Activated naive CD4-positive, alpha-beta T cell treated with anti-CD3 and anti-CD28 coated beads, Interleukin-2, amount 50 U/mL, for 24 hours (primary cell): Measurements from ENCODE around the gene GNE.

Source experiments
- H3K27ac Mint-ChIP-seq: one replicate; pipeline ENCODE4 v1.8.0; 2021; ENCODE audit warnings: mild to moderate bottlenecking, mixed read lengths
- H3K27me3 Mint-ChIP-seq: one replicate; pipeline ENCODE4 v1.8.0; 2021; ENCODE audit warnings: mixed read lengths
- H3K36me3 Mint-ChIP-seq: one replicate; pipeline ENCODE4 v1.8.0; 2021; ENCODE audit warnings: mixed read lengths
- H3K4me1 Mint-ChIP-seq: one replicate; pipeline ENCODE4 v1.8.0; 2021; ENCODE audit warnings: mixed read lengths
- H3K4me3 Mint-ChIP-seq: one replicate; pipeline ENCODE4 v1.8.0; 2021; ENCODE audit warnings: mild to moderate bottlenecking, mixed read lengths
- H3K9me3 Mint-ChIP-seq: one replicate; pipeline ENCODE4 v1.8.0; 2021; ENCODE audit warnings: mixed read lengths

GNE gene

DNA sequence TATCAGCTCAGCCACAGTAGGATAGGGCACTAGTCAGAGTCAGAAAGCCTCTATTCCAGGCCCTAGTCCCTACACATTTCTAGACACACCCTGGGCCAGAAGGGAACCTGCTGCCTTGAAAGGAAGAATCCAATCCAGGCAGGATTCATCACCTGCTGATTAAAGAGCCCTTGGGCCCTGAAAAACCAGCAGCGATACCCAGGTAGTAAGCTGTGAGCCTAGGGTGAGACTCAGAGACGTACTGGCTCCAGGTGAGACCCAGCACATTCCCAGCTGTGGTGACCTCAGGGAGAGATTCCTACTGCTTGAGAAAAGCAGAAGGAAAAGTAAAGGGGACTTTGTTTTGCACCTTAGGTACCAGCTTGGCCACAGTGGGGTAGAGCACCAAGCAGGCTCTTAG lies 84.4 kb downstream of the GNE start:
- H3K4me3 Mint-ChIP-seq, result no peak overlapping the region

DNA sequence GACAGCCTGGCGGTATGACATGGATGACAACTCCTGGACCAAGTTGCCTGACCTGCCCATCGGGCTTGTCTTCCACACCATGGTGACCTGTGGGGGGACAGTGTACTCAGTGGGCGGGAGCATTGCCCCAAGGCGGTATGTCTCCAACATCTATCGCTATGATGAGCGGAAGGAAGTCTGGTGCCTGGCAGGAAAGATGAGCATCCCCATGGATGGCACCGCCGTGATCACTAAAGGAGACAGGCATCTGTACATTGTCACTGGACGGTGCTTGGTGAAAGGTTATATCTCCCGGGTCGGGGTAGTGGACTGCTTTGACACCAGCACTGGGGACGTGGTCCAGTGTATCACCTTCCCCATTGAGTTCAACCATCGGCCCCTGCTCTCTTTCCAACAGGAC lies 87.7 kb downstream of the GNE start:
- no peak overlapping the region for H3K27ac Mint-ChIP-seq
- H3K4me3 Mint-ChIP-seq, result no peak overlapping the region
- H3K4me1 Mint-ChIP-seq, result peaks cover 4% of the 10 kb centered on the region
- H3K9me3 Mint-ChIP-seq, result no peaks in the 10 kb centered on the region
- no peaks in the 10 kb centered on the region for H3K27me3 Mint-ChIP-seq
- H3K36me3 Mint-ChIP-seq, result no peaks in the 10 kb centered on the region

More for the DNA sequence above, 84.4 kb downstream of the GNE start:
- Mint-ChIP-seq H3K27me3 (no peaks in the 10 kb centered on the region), H3K36me3 (no peaks in the 10 kb centered on the region), H3K9me3 (no peaks in the 10 kb centered on the region), H3K27ac (no peak overlapping the region), H3K4me1 (no peaks in the 10 kb centered on the region)

DNA sequence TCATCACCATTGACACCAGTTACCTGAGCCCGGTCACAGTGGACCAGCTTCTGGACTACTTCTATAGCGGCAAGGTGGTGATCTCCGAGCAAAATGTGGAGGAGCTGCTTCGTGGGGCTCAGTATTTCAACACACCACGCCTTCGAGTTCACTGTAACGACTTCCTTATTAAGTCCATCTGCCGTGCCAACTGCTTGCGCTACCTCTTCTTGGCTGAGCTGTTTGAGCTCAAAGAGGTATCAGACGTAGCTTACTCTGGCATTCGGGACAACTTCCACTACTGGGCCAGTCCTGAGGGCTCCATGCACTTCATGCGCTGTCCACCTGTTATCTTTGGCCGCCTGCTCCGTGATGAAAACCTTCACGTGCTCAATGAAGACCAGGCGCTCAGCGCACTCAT lies 88.5 kb downstream of the GNE start:
- Mint-ChIP-seq H3K27ac (no peak overlapping the region), H3K27me3 (no peaks in the 10 kb centered on the region), H3K9me3 (no peaks in the 10 kb centered on the region), H3K4me3 (no peak overlapping the region), H3K4me1 (peaks cover 4% of the 10 kb centered on the region), H3K36me3 (no peaks in the 10 kb centered on the region)

DNA sequence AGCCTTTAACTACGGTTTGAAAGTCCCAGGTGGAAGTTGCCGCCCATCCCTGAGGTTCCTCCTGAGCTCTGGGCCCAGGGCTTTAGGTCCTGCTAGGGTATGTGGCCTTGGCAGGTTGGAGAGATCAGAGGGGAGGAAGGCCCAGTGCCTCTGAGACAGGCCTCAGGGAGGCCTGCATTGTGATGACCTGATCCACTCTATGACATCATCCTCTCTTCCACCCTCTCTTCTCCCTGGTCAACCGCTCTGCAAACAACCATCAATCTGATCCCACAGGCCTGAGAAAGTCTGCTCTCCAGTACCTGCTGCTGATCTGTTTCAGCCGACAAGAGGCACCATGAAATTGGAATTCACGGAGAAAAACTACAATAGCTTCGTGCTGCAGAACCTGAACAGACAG lies 89.1 kb downstream of the GNE start, which contains the start of gene CCIN:
TSS of gene CCIN (plus strand) at position 223 of the 400 bp plus-strand sequence. CDS start at position 338, 115 bp downstream.
- Mint-ChIP-seq H3K4me1 (peaks cover 4% of the 10 kb centered on the region), H3K36me3 (no peaks in the 10 kb centered on the region), H3K4me3 (no peak within 1 kb of the TSS), H3K27ac (no peak within 1 kb of the TSS), H3K27me3 (no peaks in the 10 kb centered on the region), H3K9me3 (no peaks in the 10 kb centered on the region)

DNA sequence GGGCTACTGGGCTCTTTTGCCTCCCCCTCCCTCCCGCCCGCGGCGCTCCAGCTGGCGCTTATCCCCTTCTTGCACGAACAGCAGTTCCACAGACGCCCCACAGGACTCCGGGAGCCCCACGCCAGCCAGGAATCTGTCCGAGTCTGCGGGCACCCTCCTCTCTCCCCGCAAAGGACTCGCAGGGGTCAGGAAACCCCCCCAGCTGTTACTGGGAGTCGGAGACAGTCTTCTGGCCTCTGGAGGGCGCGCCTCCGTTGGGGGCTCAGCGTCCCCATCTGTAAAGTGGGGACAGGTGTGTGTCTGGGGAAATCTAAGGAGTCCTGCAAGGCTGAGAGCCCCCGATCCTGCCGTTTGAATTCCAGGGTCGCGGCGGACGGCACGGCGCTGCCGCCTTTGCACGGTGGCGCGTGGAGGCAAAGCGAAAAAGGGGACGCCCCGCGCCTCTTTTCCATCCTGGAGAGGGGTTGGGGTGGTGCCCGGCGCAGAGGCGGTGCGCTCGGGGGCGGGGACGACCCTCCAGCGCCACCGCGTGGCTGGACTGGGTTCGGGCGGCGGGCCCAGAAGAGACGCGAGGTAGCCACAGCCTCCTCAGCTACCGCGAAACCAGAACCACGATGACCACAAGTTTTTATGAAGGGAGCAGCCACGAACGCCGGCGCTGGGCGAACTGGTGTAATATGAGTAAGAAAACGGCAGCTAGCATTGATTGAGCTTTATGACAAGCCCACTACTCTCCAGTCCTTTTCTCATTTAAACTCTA lies 91.9 kb downstream of the GNE start:
- no peak overlapping the region for H3K27ac Mint-ChIP-seq
- H3K9me3 Mint-ChIP-seq, result no peaks in the 10 kb centered on the region
- peaks cover 4% of the 10 kb centered on the region for H3K4me1 Mint-ChIP-seq
- H3K4me3 Mint-ChIP-seq, result peak overlapping the region; percentile 58
- H3K27me3 Mint-ChIP-seq, result no peaks in the 10 kb centered on the region
- H3K36me3 Mint-ChIP-seq, result no peaks in the 10 kb centered on the region

DNA sequence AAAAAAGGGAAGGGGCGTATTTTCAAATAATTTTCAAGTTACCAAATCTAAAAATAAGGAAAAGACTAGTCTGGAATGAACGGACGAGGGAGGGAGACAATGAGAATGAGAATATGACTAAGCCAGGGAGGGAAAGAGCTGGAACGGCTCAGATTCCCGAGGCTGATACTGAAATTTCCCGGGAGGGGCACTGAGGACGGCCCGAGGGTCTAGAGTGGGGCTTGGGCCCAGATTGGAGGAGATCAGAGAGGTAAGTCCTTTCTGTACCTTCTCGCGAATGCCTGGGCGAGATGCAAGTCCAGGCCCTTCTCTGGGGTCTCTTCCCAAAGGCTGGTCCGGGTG lies 92.5 kb downstream of the GNE start:
- Mint-ChIP-seq H3K36me3 (no peaks in the 10 kb centered on the region), H3K27me3 (no peaks in the 10 kb centered on the region), H3K4me1 (peaks cover 4% of the 10 kb centered on the region), H3K27ac (no peak overlapping the region), H3K9me3 (no peaks in the 10 kb centered on the region), H3K4me3 (peak overlapping the region; percentile 19)

DNA sequence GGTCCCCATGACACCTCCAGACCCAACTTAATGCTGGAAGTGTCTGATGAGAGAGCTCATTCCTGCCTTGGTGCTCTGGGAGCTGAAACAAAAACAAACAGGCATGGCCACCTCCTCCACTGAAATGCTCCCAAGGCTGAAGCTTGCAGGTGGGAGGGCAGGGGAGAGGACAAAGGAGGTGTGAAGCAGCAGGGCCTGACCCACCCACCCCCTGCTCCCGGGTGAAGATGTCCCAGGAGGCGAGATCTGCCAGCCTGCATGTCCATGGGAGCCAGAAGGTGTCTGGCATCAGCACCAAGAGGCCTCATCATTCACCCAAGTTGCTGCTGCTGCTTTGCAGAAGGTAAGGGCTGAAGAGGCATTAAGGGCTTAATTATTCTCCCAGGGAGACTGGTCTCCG lies 93.3 kb downstream of the GNE start:
- H3K27me3 Mint-ChIP-seq, result no peaks in the 10 kb centered on the region
- no peaks in the 10 kb centered on the region for H3K36me3 Mint-ChIP-seq
- H3K27ac Mint-ChIP-seq, result no peak overlapping the region
- H3K4me3 Mint-ChIP-seq, result no peak overlapping the region
- H3K4me1 Mint-ChIP-seq, result peaks cover 4% of the 10 kb centered on the region
- no peaks in the 10 kb centered on the region for H3K9me3 Mint-ChIP-seq
